Peyer's patch (tissue), 4 donors: ENCODE results near the gene SLC16A13. TPM values are rescaled to one million over a fixed set of nuclear protein-coding genes. Genes with fewer than 3 reads are reported as not detected.
"Not testable (repeated sequence)": the region's sequence is repeated elsewhere in the genome, so short reads cannot be mapped to it uniquely, and the experiment has no call there.

Experiments
- DNase-seq, 3 donors: peaks; one replicate each; pipeline ENCODE4 v3.0.0-alpha.2; 2017 to 2019
- H3K27ac ChIP-seq, 4 donors: fragments of 200-600 bp; sonication (generic); one replicate each; pipeline ENCODE4 v1.5.1; 2016 to 2019
- H3K27me3 ChIP-seq, 2 donors: fragments of 200-600 bp; sonication (generic); one replicate each; pipeline ENCODE4 v1.5.1; 2019
- H3K36me3 ChIP-seq, 3 donors: fragments of 200-600 bp; sonication (generic); one replicate each; pipeline ENCODE4 v1.5.1; 2016 to 2019
- H3K4me1 ChIP-seq, 4 donors: fragments of 200-600 bp; sonication (generic); one replicate each; pipeline ENCODE4 v1.5.1; 2016 to 2019
- H3K4me3 ChIP-seq, 4 donors: fragments of 200-600 bp; sonication (generic); 1 replicate in 3 of 4; 2 replicates in 1 of 4; pipeline ENCODE4 v1.5.1; 2016 to 2019; ENCODE audit warnings: mild to moderate bottlenecking in 1 of 4
- H3K9me3 ChIP-seq, 4 donors: fragments of 200-600 bp; sonication (generic); one replicate each; pipeline ENCODE4 v1.5.1; 2016 to 2019; ENCODE audit warnings: mild to moderate bottlenecking in 1 of 4
- CTCF ChIP-seq, 6 experiments: fragments of 450-650 bp in 4 of 6; fragments of 200-600 bp in 2 of 6; sonication (generic) in 1 of 6; IDR thresholded peaks; one replicate each; pipeline ENCODE4 v1.5.1; 2017 to 2019; ENCODE audit warnings: antibody characterized with exemption in 6 of 6, mild to moderate bottlenecking in 3 of 6, moderate library complexity in 1 of 6
- POLR2A ChIP-seq, 2 donors: fragments of 450-650 bp; IDR thresholded peaks; one replicate each; pipeline ENCODE4 v1.5.1; 2017; ENCODE audit warnings: antibody characterized with exemption in 2 of 2, mild to moderate bottlenecking in 2 of 2, moderate library complexity in 2 of 2
- small RNA-seq, 2 donors: library from RNA; depleted of rRNA; stranded (forward); fragments of <200 nt; gene quantifications; one replicate each; pipeline ENCODE3, GENCODE V24; 2016
- total RNA-seq, 4 donors: library from RNA; depleted of rRNA; stranded (reverse); fragments of >200 nt; gene quantifications; one replicate each; pipeline ENCODE4 v1.1.0, GENCODE V29; 2016

Gene SLC16A13
- total RNA-seq, 4 donors from 2014 or later, result 7.5 to 16.4 (median 8.8) TPM

GRCh38 chr17:7083592-7083991, 47.8 kb downstream of the SLC16A13 start:
- no peak overlapping the region for H3K27ac ChIP-seq
- TF ChIP-seq CTCF (IDR thresholded peaks at IDR 0.05), result no peak
- TF ChIP-seq POLR2A (IDR thresholded peaks at IDR 0.05), result no peak
- no peaks in the 10 kb centered on the region for H3K27me3 ChIP-seq
- no peaks in the 10 kb centered on the region for H3K9me3 ChIP-seq
- H3K36me3 ChIP-seq, result no peaks in the 10 kb centered on the region
- no peak overlapping the region for H3K4me3 ChIP-seq
- DNase-seq, result no peak
- no peaks in the 10 kb centered on the region for H3K4me1 ChIP-seq

- H3K4me3 ChIP-seq, result no peak overlapping the region
Observed at GRCh38 chr17:7084088-7084487, 48.3 kb downstream of the SLC16A13 start.

GRCh38 chr17:7088442-7088841, 52.6 kb downstream of the SLC16A13 start:
- not testable (repeated sequence) for DNase-seq, H3K9me3 ChIP-seq, H3K27me3 ChIP-seq, H3K36me3 ChIP-seq, H3K4me1 ChIP-seq, H3K27ac ChIP-seq, H3K4me3 ChIP-seq

More at GRCh38 chr17:7084088-7084487, 48.3 kb downstream of the SLC16A13 start:
- no peaks in the 10 kb centered on the region for H3K9me3 ChIP-seq
- no peak overlapping the region for H3K27ac ChIP-seq
- no peaks in the 10 kb centered on the region for H3K27me3 ChIP-seq
- no peak for DNase-seq
- TF ChIP-seq POLR2A (IDR thresholded peaks at IDR 0.05) (no peak), CTCF (IDR thresholded peaks at IDR 0.05) (no peak)
- H3K4me1 ChIP-seq, result no peaks in the 10 kb centered on the region
- H3K36me3 ChIP-seq, result no peaks in the 10 kb centered on the region

GRCh38 chr17:7089570-7089969, 53.8 kb downstream of the SLC16A13 start:
- not testable (repeated sequence) for H3K27ac ChIP-seq, H3K4me3 ChIP-seq, DNase-seq, H3K9me3 ChIP-seq, H3K27me3 ChIP-seq, H3K4me1 ChIP-seq, H3K36me3 ChIP-seq

Small RNAs within 50 kb of the gene (small RNA-seq; reads per million reads assigned to genes)
- gene AC120057.1, result 0 reads per million in 2 donors

Other genes starting within 250 kb of the SLC16A13 start
- gene TEKT1, start 204.3 kb upstream of the SLC16A13 start, total RNA-seq, result not detected
- not detected for gene ALOX12, start 40.0 kb upstream of the SLC16A13 start, total RNA-seq
- gene RNASEK, start 23.4 kb upstream of the SLC16A13 start, total RNA-seq, result 100 to 1,000 TPM in 2 of 4 donors, 10 to 100 TPM in 2; 56.9 to 138 (median 109) TPM
- 1 to 10 TPM in 2 of 4 donors, under 1 TPM in 2; 0.57 to 9.9 (median 1.4) TPM for gene BCL6B, start 13.0 kb upstream of the SLC16A13 start, total RNA-seq
- gene SLC16A11, start 8.1 kb downstream of the SLC16A13 start, total RNA-seq, result 1 to 10 TPM in 1 of 4 donors, under 1 TPM in 1, not detected in 2; 0.94 to 1.1 TPM
- gene CLEC10A, start 44.2 kb downstream of the SLC16A13 start, total RNA-seq, result 1 to 10 TPM; 1.8 to 9.9 (median 5.6) TPM
- not detected for gene ASGR2, start 78.8 kb downstream of the SLC16A13 start, total RNA-seq
- 1 to 10 TPM in 1 of 4 donors, under 1 TPM in 2, not detected in 1; 0.88 to 2.5 (median 0.94) TPM for gene ASGR1, start 143.4 kb downstream of the SLC16A13 start, total RNA-seq
- gene DLG4, start 183.8 kb downstream of the SLC16A13 start, total RNA-seq, result 10 to 100 TPM in 2 of 4 donors, 1 to 10 TPM in 2; 2.6 to 15.7 (median 9.4) TPM
- gene ACADVL, start 183.9 kb downstream of the SLC16A13 start, total RNA-seq, result 1,000 to 10,000 TPM; 1,292 to 4,167 (median 1,553) TPM
- gene DVL2, start 198.5 kb downstream of the SLC16A13 start, total RNA-seq, result 10 to 100 TPM; 42.1 to 61.9 (median 50.1) TPM
- 10 to 100 TPM; 22.2 to 38.8 (median 35.1) TPM for gene PHF23, start 203.4 kb downstream of the SLC16A13 start, total RNA-seq
- gene GABARAP, start 206.4 kb downstream of the SLC16A13 start, total RNA-seq, result 100 to 1,000 TPM; 288 to 521 (median 367) TPM
- gene CTDNEP1, start 215.7 kb downstream of the SLC16A13 start, total RNA-seq, result 10 to 100 TPM; 55.3 to 86.9 (median 76.4) TPM
- gene ELP5, start 216.2 kb downstream of the SLC16A13 start, total RNA-seq, result 10 to 100 TPM; 15.1 to 75.1 (median 29.0) TPM
- 1,000 to 10,000 TPM in 1 of 4 donors, 100 to 1,000 TPM in 2, 10 to 100 TPM in 1; 80.0 to 1,052 (median 864) TPM for gene CLDN7, start 226.5 kb downstream of the SLC16A13 start, total RNA-seq
- 1 to 10 TPM in 3 of 4 donors, not detected in 1; 1.1 to 7.6 (median 4.8) TPM for gene SLC2A4, start 245.7 kb downstream of the SLC16A13 start, total RNA-seq